B cell (primary cell): ENCODE results near the gene MED12L. TPM values are rescaled to one million over a fixed set of nuclear protein-coding genes. Genes with fewer than 3 reads are reported as not detected.

Experiments
- ATAC-seq: fragments of 200-7000 bp; cut with Tn5 transposase; one replicate; pipeline ENCODE4 v1.10.0; 2021; ENCODE audit warnings: low read depth, mild to moderate bottlenecking, moderate number of reproducible peaks, moderate library complexity
- CTCF ChIA-PET: fragments of 350-600 bp; sonication (Branson Sonifier 250); formaldehyde crosslinking; loops from one replicate; lab custom pipeline; 2021; ENCODE audit warnings: antibody characterized with exemption, inconsistent platforms; lab: Charles Lee
- POLR2A ChIA-PET: fragments of 350-600 bp; sonication (Branson Sonifier 250); formaldehyde crosslinking; loops from one replicate; lab custom pipeline; 2021; ENCODE audit warnings: antibody characterized with exemption; lab: Charles Lee
- DNase-seq: peaks from one replicate; pipeline ENCODE4 v3.0.0; 2013
- H2AFZ ChIP-seq: 2 replicates; pipeline ENCODE4 v1.6.1; 2012; ENCODE audit warnings: mild to moderate bottlenecking, low read depth, low read length; ENCODE audit not compliant: insufficient read depth, poor library complexity, severe bottlenecking
- H3K27ac ChIP-seq, 2 donors: 1 replicate in 1 of 2; 2 replicates in 1 of 2; pipeline ENCODE4 v1.5.1; 2012 to 2013; ENCODE audit warnings: low read length in 2 of 2, mild to moderate bottlenecking in 2 of 2, moderate library complexity in 1 of 2
- H3K27me3 ChIP-seq, 4 experiments: fragments of 200-600 bp in 1 of 4; sonication (generic) in 1 of 4; replicated peaks in 1 of 4; 1 replicate in 2 of 4; 2 replicates in 2 of 4; pipeline versions ENCODE4 v1.6.1 to v1.7.0; 2013 to 2016; ENCODE audit warnings: low read length in 3 of 4, mild to moderate bottlenecking in 2 of 4, mixed read lengths in 1 of 4, moderate library complexity in 1 of 4; ENCODE audit not compliant: insufficient read depth in 4 of 4, control insufficient read depth in 3 of 4; ENCODE audit errors: control extremely low read depth in 1 of 4
- H3K36me3 ChIP-seq, 2 experiments: replicated peaks in 1 of 2; 1 replicate in 1 of 2; 2 replicates in 1 of 2; pipeline versions ENCODE4 v1.6.1 to v1.7.1; 2013; ENCODE audit warnings: low read length in 1 of 2; ENCODE audit not compliant: insufficient read depth in 2 of 2, control insufficient read depth in 1 of 2; ENCODE audit errors: control extremely low read depth in 1 of 2, extremely low read depth in 1 of 2
- H3K4me1 ChIP-seq, 2 donors: fragments of 200-600 bp in 1 of 2; sonication (generic) in 1 of 2; 1 replicate in 1 of 2; 2 replicates in 1 of 2; pipeline versions ENCODE4 v1.5.1 to v1.6.1; 2013 to 2017; ENCODE audit warnings: low read length in 2 of 2; ENCODE audit not compliant: control insufficient read depth in 2 of 2, insufficient read depth in 2 of 2
- H3K4me2 ChIP-seq: replicated peaks from 2 replicates; pipeline ENCODE3; 2012; ENCODE audit warnings: mild to moderate bottlenecking, low read depth, low read length; ENCODE audit not compliant: poor library complexity, severe bottlenecking
- H3K4me3 ChIP-seq, 5 experiments: fragments of 200-600 bp in 1 of 5; sonication (generic) in 1 of 5; 1 replicate in 3 of 5; 2 replicates in 2 of 5; pipeline versions ENCODE4 v1.5.1 to v1.7.0; 2011 to 2016; ENCODE audit warnings: low read length in 4 of 5, mild to moderate bottlenecking in 4 of 5, low read depth in 2 of 5, control low read depth in 1 of 5, moderate library complexity in 1 of 5; ENCODE audit not compliant: insufficient read depth in 1 of 5; ENCODE audit errors: control extremely low read depth in 1 of 5, extremely low read depth in 1 of 5
- H3K79me2 ChIP-seq: fragments of 200-600 bp; sonication (generic); one replicate; pipeline ENCODE4 v1.6.0; 2016; ENCODE audit warnings: low read length; ENCODE audit not compliant: control insufficient read depth, insufficient read depth
- H3K9ac ChIP-seq: fragments of 200-600 bp; sonication (generic); 2 replicates; pipeline ENCODE4 v1.6.1; 2017; ENCODE audit warnings: mild to moderate bottlenecking, low read length, moderate library complexity
- H3K9me3 ChIP-seq, 3 donors: one replicate each; pipeline versions ENCODE4 v1.6.1 to v1.7.1; 2013; ENCODE audit warnings: low read length in 2 of 3; ENCODE audit not compliant: control insufficient read depth in 2 of 3, insufficient read depth in 1 of 3; ENCODE audit errors: control extremely low read depth in 1 of 3
- H4K20me1 ChIP-seq: 2 replicates; pipeline ENCODE4 v1.6.0; 2012; ENCODE audit warnings: mild to moderate bottlenecking, low read length; ENCODE audit not compliant: insufficient read depth, control insufficient read depth, poor library complexity, severe bottlenecking
- H3K27ac Mint-ChIP-seq: one replicate; pipeline ENCODE4 v1.8.0; 2021; ENCODE audit warnings: mixed read lengths
- H3K27me3 Mint-ChIP-seq: one replicate; pipeline ENCODE4 v1.8.0; 2021; ENCODE audit warnings: mixed read lengths
- H3K4me1 Mint-ChIP-seq: one replicate; pipeline ENCODE4 v1.8.0; 2021; ENCODE audit warnings: mixed read lengths
- H3K4me3 Mint-ChIP-seq: one replicate; pipeline ENCODE4 v1.8.0; 2021; ENCODE audit warnings: mixed read lengths
- H3K9me3 Mint-ChIP-seq: one replicate; pipeline ENCODE4 v1.8.0; 2022; ENCODE audit warnings: mixed read lengths; ENCODE audit not compliant: insufficient read depth
- EZH2 ChIP-seq: IDR thresholded peaks from 2 replicates; pipeline ENCODE4 v1.6.1; 2012; ENCODE audit warnings: borderline replicate concordance, low read depth, mild to moderate bottlenecking, moderate library complexity, low read length; ENCODE audit not compliant: insufficient read depth, poor library complexity, severe bottlenecking
- WGBS: methylation state at CpG from one replicate; pipeline ENCODE4 v1.1.5; 2013; ENCODE audit warnings: missing lambda C conversion rate; ENCODE audit not compliant: insufficient coverage; 5-methylcytosine and 5-hydroxymethylcytosine counted together
- intact Hi-C: fragments of 100-400 bp; cut with micrococcal nuclease; formaldehyde crosslinking; loops from one replicate; pipeline ENCODE4 v1.10.0; 2022
- polyA plus RNA-seq: library from polyadenylated mRNA; depleted of rRNA; stranded (reverse); fragments of >200 nt; gene quantifications from 2 replicates; pipeline ENCODE4 v1.2.3, GENCODE V29; 2012
- total RNA-seq, 2 donors: library from RNA; stranded (reverse); fragments of 120-200 nt in 1 of 2; gene quantifications; 1 replicate in 1 of 2; 2 replicates in 1 of 2; pipeline versions ENCODE4 v1.2.3 to v1.2.4, GENCODE V29; 2013 to 2022
- TF ChIP-seq, protein P1 (sequence below): fragments of 200-600 bp; IDR thresholded peaks from one replicate; pipeline ENCODE4 v1.8.0; 2022; ENCODE audit warnings: antibody characterized with exemption, mild to moderate bottlenecking

Gene MED12L
- total and polyA plus RNA-seq, 2 donors (not counting 1 experiment from before 2014, with no cell fraction given), result 0.07 to 0.30 TPM

DNA sequence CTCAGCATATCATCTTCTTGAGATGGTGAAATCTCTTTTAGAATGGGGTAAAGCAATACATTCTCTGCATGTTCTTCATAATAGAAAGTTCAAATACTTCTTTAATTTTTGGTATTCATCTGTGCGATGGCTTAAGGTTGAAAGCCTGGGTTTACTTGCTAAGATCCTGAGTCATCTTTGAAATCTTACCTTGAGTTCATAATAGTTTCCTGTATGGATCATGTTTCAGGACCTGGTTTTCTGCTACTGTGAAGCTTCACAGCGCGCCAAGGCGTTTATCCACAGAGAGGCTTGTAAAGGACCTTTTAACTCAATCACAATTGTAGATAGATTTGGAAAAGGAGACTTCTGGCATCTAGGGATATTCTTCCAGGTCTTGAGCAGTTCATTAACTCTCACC lies 39.0 kb downstream of the MED12L start:
- no peaks in the 10 kb centered on the region for H3K4me1 Mint-ChIP-seq
- H3K4me3 ChIP-seq, result no peak overlapping the region
- no peaks in the 10 kb centered on the region for H3K4me1 ChIP-seq
- H4K20me1 ChIP-seq, result no peaks in the 10 kb centered on the region
- TF ChIP-seq EZH2, result no peak
- TF ChIP-seq, protein P1, sequence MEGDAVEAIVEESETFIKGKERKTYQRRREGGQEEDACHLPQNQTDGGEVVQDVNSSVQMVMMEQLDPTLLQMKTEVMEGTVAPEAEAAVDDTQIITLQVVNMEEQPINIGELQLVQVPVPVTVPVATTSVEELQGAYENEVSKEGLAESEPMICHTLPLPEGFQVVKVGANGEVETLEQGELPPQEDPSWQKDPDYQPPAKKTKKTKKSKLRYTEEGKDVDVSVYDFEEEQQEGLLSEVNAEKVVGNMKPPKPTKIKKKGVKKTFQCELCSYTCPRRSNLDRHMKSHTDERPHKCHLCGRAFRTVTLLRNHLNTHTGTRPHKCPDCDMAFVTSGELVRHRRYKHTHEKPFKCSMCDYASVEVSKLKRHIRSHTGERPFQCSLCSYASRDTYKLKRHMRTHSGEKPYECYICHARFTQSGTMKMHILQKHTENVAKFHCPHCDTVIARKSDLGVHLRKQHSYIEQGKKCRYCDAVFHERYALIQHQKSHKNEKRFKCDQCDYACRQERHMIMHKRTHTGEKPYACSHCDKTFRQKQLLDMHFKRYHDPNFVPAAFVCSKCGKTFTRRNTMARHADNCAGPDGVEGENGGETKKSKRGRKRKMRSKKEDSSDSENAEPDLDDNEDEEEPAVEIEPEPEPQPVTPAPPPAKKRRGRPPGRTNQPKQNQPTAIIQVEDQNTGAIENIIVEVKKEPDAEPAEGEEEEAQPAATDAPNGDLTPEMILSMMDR, result no peak
- H3K36me3 ChIP-seq, result no peaks in the 10 kb centered on the region
- WGBS, result no CpG with 5 or more reads among the region's 4 CpGs
- CTCF ChIA-PET, result no interaction called here
- no peaks in the 10 kb centered on the region for H3K9me3 Mint-ChIP-seq
- POLR2A ChIA-PET, result no interaction called here
- no peaks in the 10 kb centered on the region for H3K27me3 Mint-ChIP-seq
- H3K79me2 ChIP-seq, result no peaks in the 10 kb centered on the region
- no peak overlapping the region for H3K27ac Mint-ChIP-seq
- no peaks in the 10 kb centered on the region for H3K27me3 ChIP-seq
- H3K27ac ChIP-seq, result no peak overlapping the region
- H3K4me3 Mint-ChIP-seq, result no peak overlapping the region
- ATAC-seq (no peak), DNase-seq (no peak)
- H3K4me2 ChIP-seq, result no peak overlapping the region
- intact Hi-C loops, result no loop called here
- no peak overlapping the region for H2AFZ ChIP-seq
- H3K9me3 ChIP-seq, result no peaks in the 10 kb centered on the region
- no peak overlapping the region for H3K9ac ChIP-seq

DNA sequence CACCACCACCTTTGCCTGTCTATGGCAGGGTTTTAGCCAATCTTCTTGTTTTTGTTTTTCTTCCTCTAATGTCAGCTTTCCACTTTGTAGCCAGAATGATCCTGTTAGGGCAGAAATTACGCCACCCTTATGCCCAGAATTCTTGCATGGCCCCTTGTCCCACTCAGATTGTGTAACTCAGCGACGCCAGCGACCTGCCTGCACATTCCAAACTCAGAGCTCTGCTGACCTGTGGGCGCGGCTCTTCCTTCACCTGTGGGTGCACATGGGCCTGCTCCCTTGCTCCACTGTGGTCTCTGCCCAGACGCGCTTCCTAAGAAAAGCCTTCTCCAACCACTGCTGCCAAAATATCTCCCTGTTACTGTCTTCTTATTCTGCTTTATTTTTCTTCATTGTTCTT lies 45.0 kb downstream of the MED12L start:
- Histone ChIP-seq H3K9ac (no peak overlapping the region), H3K9me3 (no peaks in the 10 kb centered on the region), H3K4me1 (no peaks in the 10 kb centered on the region), H3K79me2 (no peaks in the 10 kb centered on the region), H4K20me1 (no peaks in the 10 kb centered on the region), H3K27ac (no peak overlapping the region), H2AFZ (no peak overlapping the region), H3K4me3 (no peak overlapping the region), H3K4me2 (no peak overlapping the region), H3K27me3 (peaks cover 0 to 10% (median 5%) of the 10 kb centered on the region in 4 experiments), H3K36me3 (no peaks in the 10 kb centered on the region)
- POLR2A ChIA-PET, result no interaction called here
- ATAC-seq (no peak), DNase-seq (no peak)
- Mint-ChIP-seq H3K4me1 (peaks cover 6% of the 10 kb centered on the region), H3K27ac (no peak overlapping the region), H3K27me3 (peaks cover 8% of the 10 kb centered on the region), H3K4me3 (no peak overlapping the region), H3K9me3 (no peaks in the 10 kb centered on the region)
- no peak for TF ChIP-seq EZH2
- TF ChIP-seq, protein P1, result no peak
- CTCF ChIA-PET, result no interaction called here
- 97% methylated on average over 6 of the region's 8 CpGs for WGBS
- intact Hi-C loops, result no loop called here
